Stimulated activated CD4-positive, alpha-beta T cell treated with anti-CD3 and anti-CD28 coated beads, TNF-alpha, amount 100 ng/mL, for 24 hours (primary cell): ENCODE data around the gene RPUSD1.
A peak's percentile ranks its signal among the peaks of the same experiment; 100 is the strongest.
"Not testable (repeated sequence)": the region's sequence is repeated elsewhere in the genome, so short reads cannot be mapped to it uniquely, and the experiment has no call there.

Source experiments
- DNase-seq, 3 experiments: peaks; one replicate each; pipeline ENCODE4 v3.0.0-alpha.2; 2020; ENCODE audit warnings: low read depth in 3 of 3

Gene RPUSD1

GRCh38 chr16:747978-748746 lies 40.0 kb downstream of the RPUSD1 start:
- no peak for DNase-seq

DNA sequence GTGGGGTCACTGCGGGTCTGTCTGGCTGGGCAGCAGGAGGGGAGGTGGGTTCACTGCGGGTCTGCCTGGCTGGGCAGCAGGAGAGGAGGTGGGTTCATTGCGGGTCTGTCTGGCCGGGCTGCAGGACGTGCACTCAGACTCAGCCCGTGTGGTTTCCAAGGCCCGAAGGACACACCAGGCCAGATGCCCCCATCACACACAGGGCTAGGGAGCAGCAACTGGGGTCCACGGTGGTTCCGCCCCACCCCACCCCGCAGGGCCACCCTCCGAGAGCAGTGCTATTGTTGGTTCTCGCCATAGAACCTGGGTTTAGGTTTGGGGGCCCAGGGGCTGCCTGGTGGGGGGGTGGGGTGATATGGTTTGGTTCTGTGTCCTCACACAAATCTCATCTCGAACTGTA lies 41.5 kb downstream of the RPUSD1 start:
- DNase-seq: no peak

DNA sequence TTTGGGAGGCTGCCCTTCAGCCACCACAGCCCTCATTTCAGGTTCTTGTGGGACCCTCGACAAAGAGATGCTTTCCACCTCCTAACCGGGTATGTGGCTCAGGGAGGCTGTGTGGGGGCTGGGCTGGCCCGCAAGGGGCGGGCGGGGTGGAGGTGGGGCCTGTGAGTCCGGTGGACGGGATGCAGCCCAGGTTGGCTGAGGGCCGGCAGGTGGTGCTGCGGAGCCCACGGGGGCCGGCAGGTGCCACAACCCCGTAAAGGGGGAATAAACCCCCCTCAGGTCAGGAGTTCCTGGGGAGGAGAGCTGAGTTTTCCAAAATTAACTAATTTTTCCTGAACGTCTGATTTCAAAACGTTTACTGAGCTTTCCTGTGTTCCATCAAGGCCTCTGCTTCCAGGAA lies 42.4 kb downstream of the RPUSD1 start:
- peak in 1 of 3 experiments; percentile 28 for DNase-seq

- DNase-seq: no peak
These were observed 44.2 kb downstream of the RPUSD1 start for GRCh38 chr16:743794-744500.

DNA sequence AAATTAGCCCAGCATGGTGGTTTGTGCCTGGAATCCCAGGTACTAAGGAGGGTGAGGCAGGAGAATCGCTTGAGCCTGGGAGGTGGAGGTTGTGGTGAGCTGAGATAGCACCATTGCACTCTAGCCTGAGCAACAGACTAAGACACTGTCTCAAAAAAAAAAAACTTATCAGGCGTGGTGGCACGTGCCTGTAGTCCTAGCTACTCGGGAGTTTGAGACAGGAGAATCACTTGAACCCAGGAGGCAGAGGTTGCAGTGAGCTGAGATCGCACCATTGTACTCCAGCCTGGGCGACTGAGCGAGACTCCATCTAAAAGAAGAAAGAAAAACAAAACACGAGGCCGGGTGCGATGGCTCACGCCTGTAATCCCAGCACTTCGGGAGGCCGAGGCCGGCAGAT lies 45.3 kb downstream of the RPUSD1 start:
- DNase-seq: not testable (repeated sequence)

DNA sequence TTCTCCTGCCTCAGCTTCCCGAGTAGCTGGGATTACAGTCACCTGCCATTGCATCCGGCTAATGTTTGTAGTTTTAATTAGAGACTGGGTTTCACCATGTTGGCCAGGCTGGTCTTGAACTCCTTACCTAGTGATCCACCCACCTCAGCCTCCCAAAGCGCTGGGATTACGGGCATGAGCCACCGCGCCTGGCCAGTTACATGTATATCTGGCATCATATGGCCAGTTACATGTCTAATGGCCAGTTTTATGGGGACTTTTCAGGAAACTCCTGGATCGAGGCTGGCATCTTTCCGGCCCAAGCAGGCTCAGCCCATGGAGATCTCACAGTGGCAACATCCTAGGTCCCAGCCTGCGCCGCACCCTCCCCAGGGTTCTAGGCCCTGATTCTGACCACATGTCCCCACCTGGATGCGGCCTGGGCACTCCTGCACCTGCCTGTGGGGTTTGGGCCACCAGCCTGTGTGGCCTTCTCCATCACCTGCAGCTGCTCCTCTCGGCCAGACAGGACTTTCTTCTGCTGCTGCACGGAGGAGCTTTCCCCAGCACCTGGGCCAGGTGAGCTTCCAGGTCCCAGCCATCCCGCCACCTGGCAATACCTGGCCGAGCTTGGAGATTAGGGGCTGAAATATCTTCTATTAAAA lies 46.1 kb downstream of the RPUSD1 start:
- DNase-seq: no peak

DNA sequence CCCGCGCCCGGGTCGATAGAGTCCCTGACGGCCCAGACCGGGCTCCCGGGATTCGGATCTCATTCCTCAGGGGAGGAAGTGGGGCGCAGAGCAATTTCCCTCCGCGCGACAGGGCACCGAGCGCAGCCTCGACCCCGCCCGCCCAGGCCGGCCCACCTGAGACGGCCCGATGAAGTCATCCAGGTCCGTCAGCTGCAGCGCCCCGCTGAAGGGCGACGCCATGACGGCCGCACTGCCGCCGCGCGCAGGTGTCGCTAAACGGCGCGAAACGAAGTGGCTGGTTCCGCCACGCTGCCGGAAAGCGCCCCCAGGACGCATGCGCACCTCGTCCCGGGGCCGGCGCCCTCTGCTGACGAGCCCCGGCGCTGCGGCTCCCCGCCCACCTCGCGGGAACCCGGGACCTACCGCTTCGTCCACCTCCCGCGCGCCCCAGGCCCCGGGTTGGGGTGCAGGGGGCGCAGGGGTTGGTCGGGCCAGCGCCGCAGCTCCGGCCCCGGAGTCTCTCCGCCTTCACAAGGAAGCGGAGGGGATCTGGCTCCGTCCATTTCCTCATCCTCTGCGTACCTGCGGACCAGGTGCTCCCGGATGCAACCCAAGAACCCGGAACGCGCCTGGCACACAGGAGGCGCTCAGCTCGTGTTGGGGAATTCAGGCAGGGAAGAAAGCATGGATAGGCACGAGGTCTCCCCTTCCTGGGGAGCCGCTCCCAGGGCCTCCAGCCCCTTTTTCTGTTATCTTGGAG lies 47.2 kb downstream of the RPUSD1 start, which contains the start of gene CIAO3:
TSS of gene CIAO3 (minus strand) at position 234 of the 742 bp plus-strand sequence. CDS start at position 222, 12 bp downstream.
- peak; percentile 85 to 93 (median 90) for DNase-seq

GRCh38 chr16:740459-740763 lies 47.8 kb downstream of the RPUSD1 start:
- DNase-seq: no peak

GRCh38 chr16:739560-740458 lies 48.4 kb downstream of the RPUSD1 start:
- no peak for DNase-seq

DNA sequence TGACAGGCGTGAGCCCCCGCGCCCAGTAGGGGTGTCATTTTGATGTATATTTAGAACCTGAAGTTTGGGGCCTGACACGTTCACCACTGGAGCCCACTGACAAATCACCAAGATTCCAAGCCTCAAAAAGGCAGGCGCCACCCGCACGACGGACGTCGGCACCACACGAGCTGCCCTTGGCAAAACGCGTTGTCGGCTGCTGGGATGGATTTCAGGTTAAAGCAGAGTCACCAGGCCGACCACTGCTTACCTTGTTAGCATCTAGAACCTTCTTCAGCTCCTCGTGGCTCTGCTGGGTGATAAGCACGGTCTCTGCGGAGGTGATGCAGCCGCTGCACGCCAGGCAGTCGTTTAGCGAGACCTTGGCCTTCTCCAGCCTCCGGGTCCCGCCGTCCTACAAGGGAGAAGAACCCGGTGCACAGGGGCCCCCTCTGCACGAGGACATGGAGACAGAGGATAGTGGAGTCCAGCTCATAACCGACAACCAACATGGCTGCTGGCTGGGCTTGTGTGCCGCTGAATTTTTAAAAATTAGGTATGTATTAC lies 51.2 kb downstream of the RPUSD1 start:
- no peak for DNase-seq

DNA sequence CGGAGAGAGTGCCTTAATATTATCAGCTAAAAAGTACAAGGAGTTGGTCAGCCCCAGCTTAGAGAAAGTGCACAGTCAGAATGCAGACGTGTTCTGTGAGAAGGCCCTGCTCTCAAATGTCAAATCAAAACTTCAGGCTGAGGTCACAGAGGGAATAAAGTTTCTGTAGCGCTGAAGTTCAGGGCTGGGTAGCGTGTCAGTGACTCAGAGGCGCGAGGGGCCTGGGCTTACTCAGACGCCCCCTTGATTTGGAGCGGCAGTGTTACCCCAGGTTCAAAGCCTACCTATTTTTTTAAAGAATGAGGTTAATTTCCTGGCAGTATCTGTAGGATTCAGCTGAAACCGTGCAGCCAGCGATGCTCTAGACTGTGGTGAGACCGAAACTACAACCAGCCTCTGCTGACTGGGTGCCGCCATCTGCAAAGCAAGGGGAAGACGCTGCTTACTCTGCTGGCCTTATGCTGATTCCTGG lies 52.2 kb downstream of the RPUSD1 start:
- DNase-seq: peak in 1 of 3 experiments; percentile 70

DNA sequence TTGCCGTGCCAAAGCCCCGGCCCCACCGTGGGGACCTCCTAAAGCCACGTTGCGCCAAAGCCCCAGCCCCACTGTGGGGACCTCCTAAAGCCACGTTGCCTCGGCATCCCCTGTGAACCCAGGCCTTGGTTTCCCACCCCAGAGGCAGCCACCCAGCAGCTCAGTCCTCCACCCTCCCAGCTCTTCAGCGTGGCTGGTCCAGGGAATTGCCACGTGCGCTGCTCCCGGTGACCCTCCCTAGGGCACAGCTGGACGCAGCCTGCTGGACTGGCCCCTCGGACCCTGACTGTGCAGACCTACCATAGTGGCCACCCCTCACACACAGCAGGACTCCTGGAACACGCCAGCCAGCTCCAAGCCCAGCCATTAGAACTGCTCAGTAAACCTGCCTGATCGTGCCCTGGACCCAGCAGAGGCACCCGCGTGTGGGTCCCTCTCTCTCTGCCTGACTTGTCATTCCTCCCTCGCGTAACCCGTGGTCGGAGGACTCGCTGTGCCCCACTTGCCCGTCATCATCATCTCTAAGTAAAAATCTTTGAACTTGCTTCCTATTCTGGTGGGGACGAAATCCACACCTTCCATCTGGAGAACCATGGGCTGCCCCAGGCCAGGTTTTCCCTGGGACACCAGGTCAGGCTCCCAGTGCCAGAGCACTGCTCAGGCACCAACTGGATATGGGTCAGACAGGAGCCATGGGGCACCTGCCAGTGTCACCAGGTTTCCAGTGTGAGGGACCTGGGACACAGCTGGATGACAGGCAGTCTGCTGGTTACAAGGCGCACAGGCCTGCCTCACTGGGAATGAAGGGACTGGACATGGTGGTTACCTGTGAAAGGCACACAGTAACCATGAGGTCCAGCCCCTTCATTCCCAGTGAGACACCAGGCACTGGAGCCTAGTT lies 53.0 kb downstream of the RPUSD1 start:
- no peak for DNase-seq
